H1 (cell line): ENCODE results near the gene AGPAT4. TPM values are rescaled to one million over a fixed set of nuclear protein-coding genes. Genes with fewer than 3 reads are reported as not detected.
A peak's percentile ranks its signal among the peaks of the same experiment; 100 is the strongest.

Experiments used
- CTCF ChIA-PET: fragments of 300-600 bp; sonication (Branson Sonifier 250); formaldehyde crosslinking; loops from one replicate; lab custom pipeline; 2021; ENCODE audit not compliant: partially characterized antibody; lab: Charles Lee
- POLR2A ChIA-PET: fragments of 300-600 bp; sonication (Branson Sonifier 250); formaldehyde crosslinking; loops from one replicate; lab custom pipeline; 2021; ENCODE audit warnings: inconsistent platforms; ENCODE audit not compliant: partially characterized antibody; lab: Charles Lee
- DNase-seq, 2 experiments: peaks; one replicate each; pipeline versions ENCODE4 v3.0.0 to v3.0.0-alpha.2; 2010 to 2022; ENCODE audit warnings: low spot score in 2 of 2, low read depth in 1 of 2, mixed read lengths in 1 of 2
- FAIRE-seq: peaks from 2 replicates; lab custom pipeline; 2011; peaks lifted over from hg19 to GRCh38; lab: Jason Lieb, UNC
- H2AFZ ChIP-seq: 2 replicates; pipeline ENCODE4 v1.8.1; 2012; ENCODE audit warnings: low read length, inconsistent platforms
- H2AK5ac ChIP-seq: 2 replicates; pipeline ENCODE4 v1.6.1; 2013; ENCODE audit warnings: low read depth, low read length
- H2BK120ac ChIP-seq: replicated peaks from 2 replicates; pipeline ENCODE3; 2013; ENCODE audit warnings: low read depth, low read length, inconsistent platforms
- H2BK12ac ChIP-seq: 2 replicates; pipeline ENCODE4 v1.6.1; 2013; ENCODE audit warnings: low read depth, low read length
- H2BK15ac ChIP-seq: 2 replicates; pipeline ENCODE4 v1.6.1; 2013; ENCODE audit warnings: low read length
- H2BK20ac ChIP-seq: 2 replicates; pipeline ENCODE4 v1.6.1; 2013; ENCODE audit warnings: low read length
- H2BK5ac ChIP-seq: 2 replicates; pipeline ENCODE4 v1.6.1; 2013; ENCODE audit warnings: low read depth, low read length
- H3K14ac ChIP-seq: 2 replicates; pipeline ENCODE4 v1.6.1; 2013; ENCODE audit warnings: inconsistent platforms; ENCODE audit not compliant: insufficient read length
- H3K18ac ChIP-seq: 2 replicates; pipeline ENCODE4 v1.6.1; 2013; ENCODE audit warnings: low read length; ENCODE audit errors: extremely low read depth
- H3K23ac ChIP-seq: 2 replicates; pipeline ENCODE4 v1.6.1; 2013; ENCODE audit warnings: inconsistent platforms; ENCODE audit not compliant: insufficient read length
- H3K23me2 ChIP-seq: 2 replicates; pipeline ENCODE4 v1.6.1; 2013; ENCODE audit warnings: low read depth, low read length
- H3K27ac ChIP-seq: 2 replicates; pipeline ENCODE4 v1.6.1; 2011; ENCODE audit warnings: low read depth, low read length, inconsistent platforms
- H3K27me3 ChIP-seq, 4 experiments: replicated peaks in 1 of 4; 1 replicate in 1 of 4; 2 replicates in 3 of 4; pipeline versions ENCODE4 v1.6.1 to v1.8.1; 2011 to 2013; ENCODE audit warnings: low read length in 3 of 4, mild to moderate bottlenecking in 3 of 4, inconsistent platforms in 2 of 4, mixed read lengths in 2 of 4, moderate library complexity in 1 of 4; ENCODE audit not compliant: control insufficient read depth in 3 of 4, insufficient read depth in 3 of 4; ENCODE audit errors: extremely low read depth in 1 of 4
- H3K36me3 ChIP-seq, 4 experiments: 2 replicates each; pipeline versions ENCODE4 v1.6.1 to v1.8.1; 2011 to 2013; ENCODE audit warnings: mild to moderate bottlenecking in 4 of 4, low read length in 3 of 4, moderate library complexity in 2 of 4, control low read depth in 1 of 4, inconsistent platforms in 1 of 4; ENCODE audit not compliant: insufficient read depth in 4 of 4, control insufficient read depth in 2 of 4
- H3K4ac ChIP-seq: replicated peaks from 2 replicates; pipeline ENCODE3; 2013; ENCODE audit warnings: low read length, low read depth, mixed read lengths, inconsistent platforms; ENCODE audit not compliant: insufficient read length
- H3K4me1 ChIP-seq, 4 experiments: replicated peaks in 1 of 4; 1 replicate in 1 of 4; 2 replicates in 3 of 4; pipeline versions ENCODE4 v1.6.1 to v1.8.1; 2011 to 2013; ENCODE audit warnings: low read length in 3 of 4, inconsistent platforms in 2 of 4, mixed read lengths in 1 of 4; ENCODE audit not compliant: insufficient read depth in 4 of 4, control insufficient read depth in 3 of 4
- H3K4me2 ChIP-seq, 2 experiments: 2 replicates each; pipeline versions ENCODE4 v1.6.1 to v1.8.1; 2011 to 2013; ENCODE audit warnings: low read depth in 2 of 2, low read length in 2 of 2, control low read depth in 1 of 2, inconsistent platforms in 1 of 2, mild to moderate bottlenecking in 1 of 2; ENCODE audit not compliant: insufficient read depth in 1 of 2
- H3K4me3 ChIP-seq, 4 experiments: fragments of 200-600, 300-600 bp in 1 of 4; sonication (generic), shearing (Covaris generic), sonication (Bioruptor Twin) in 1 of 4; 2 replicates each; pipeline versions ENCODE4 v1.5.1 to v1.8.1; 2011 to 2016; ENCODE audit warnings: low read length in 4 of 4, low read depth in 3 of 4, control low read depth in 2 of 4, inconsistent platforms in 2 of 4, mild to moderate bottlenecking in 2 of 4, mixed read lengths in 1 of 4, moderate library complexity in 1 of 4; ENCODE audit not compliant: insufficient read depth in 2 of 4; ENCODE audit errors: extremely low read depth in 1 of 4
- H3K56ac ChIP-seq: replicated peaks from 2 replicates; pipeline ENCODE3; 2013; ENCODE audit warnings: low read depth, mild to moderate bottlenecking, mixed read lengths, low read length, inconsistent platforms; ENCODE audit not compliant: insufficient read length
- H3K79me1 ChIP-seq: 2 replicates; pipeline ENCODE4 v1.6.1; 2013; ENCODE audit warnings: low read depth, low read length, control low read depth
- H3K79me2 ChIP-seq, 2 experiments: 2 replicates each; pipeline versions ENCODE4 v1.6.1 to v1.8.1; 2012 to 2013; ENCODE audit warnings: low read length in 2 of 2, mild to moderate bottlenecking in 2 of 2, inconsistent platforms in 1 of 2; ENCODE audit not compliant: insufficient read depth in 2 of 2, control insufficient read depth in 1 of 2
- H3K9ac ChIP-seq, 4 experiments: replicated peaks in 1 of 4; 1 replicate in 1 of 4; 2 replicates in 3 of 4; pipeline versions ENCODE4 v1.6.1 to v1.8.1; 2011 to 2013; ENCODE audit warnings: low read depth in 3 of 4, low read length in 3 of 4, control low read depth in 2 of 4, mild to moderate bottlenecking in 2 of 4, moderate library complexity in 2 of 4, inconsistent platforms in 1 of 4; ENCODE audit errors: extremely low read depth in 1 of 4
- H3K9me3 ChIP-seq, 2 experiments: 2 replicates each; pipeline versions ENCODE4 v1.6.1 to v1.8.1; 2012 to 2013; ENCODE audit warnings: mild to moderate bottlenecking in 2 of 2, moderate library complexity in 2 of 2, control low read depth in 1 of 2, inconsistent platforms in 1 of 2, low read depth in 1 of 2, low read length in 1 of 2, mixed read lengths in 1 of 2; ENCODE audit not compliant: insufficient read depth in 2 of 2
- H4K20me1 ChIP-seq, 2 experiments: replicated peaks in 1 of 2; 2 replicates each; pipeline versions ENCODE3 to v1.8.1; 2011 to 2013; ENCODE audit warnings: inconsistent platforms in 2 of 2, low read length in 2 of 2, mild to moderate bottlenecking in 1 of 2; ENCODE audit not compliant: insufficient read depth in 2 of 2, control insufficient read depth in 1 of 2
- H4K5ac ChIP-seq: 2 replicates; pipeline ENCODE4 v1.6.1; 2013; ENCODE audit warnings: low read length, low read depth, mixed read lengths, inconsistent platforms; ENCODE audit not compliant: insufficient read length
- H4K8ac ChIP-seq: 2 replicates; pipeline ENCODE4 v1.8.0; 2013; ENCODE audit warnings: mild to moderate bottlenecking, moderate library complexity, low read length, inconsistent platforms; ENCODE audit not compliant: insufficient read depth; ENCODE audit errors: extremely low read depth
- H4K91ac ChIP-seq: replicated peaks from 2 replicates; pipeline ENCODE3; 2013; ENCODE audit warnings: low read length, mixed read lengths, inconsistent platforms; ENCODE audit not compliant: insufficient read length
- ATF3 ChIP-seq: IDR thresholded peaks from 2 replicates; pipeline ENCODE4 v1.6.1; 2011; ENCODE audit warnings: low read depth, mild to moderate bottlenecking, low read length; ENCODE audit not compliant: insufficient read depth
- BRCA1 ChIP-seq: IDR thresholded peaks from 2 replicates; pipeline ENCODE4 v1.6.1; 2012; ENCODE audit warnings: low read depth, low read length, improper control_type of control experiment
- CBX8 ChIP-seq: fragments of 300-800, 300-1000 bp; sonication (generic); IDR thresholded peaks from 2 replicates; pipeline ENCODE4 v1.7.1; 2016; ENCODE audit warnings: low read depth, low read length, borderline replicate concordance
- SIN3A ChIP-seq, 2 experiments: IDR thresholded peaks in 1 of 2; conservative IDR thresholded peaks in 1 of 2; 2 replicates each; pipeline ENCODE4 v1.6.1; 2011 to 2012; ENCODE audit warnings: low read length in 2 of 2, improper control_type of control experiment in 1 of 2, low read depth in 1 of 2, mild to moderate bottlenecking in 1 of 2
- WGBS, 2 experiments: shearing (Covaris generic) in 1 of 2; methylation state at CpG; one replicate each; pipeline versions ENCODE4 v1.1.6 to v1.1.7; 2013 to 2015; ENCODE audit warnings: low lambda C conversion rate in 2 of 2, mixed read lengths in 2 of 2, inconsistent platforms in 1 of 2, low coverage in 1 of 2, missing lambda C conversion rate in 1 of 2; ENCODE audit not compliant: insufficient replicate concordance in 2 of 2, insufficient coverage in 1 of 2, insufficient read length in 1 of 2; ENCODE audit errors: extremely low coverage in 1 of 2, missing lambda C conversion rate in 1 of 2; 5-methylcytosine and 5-hydroxymethylcytosine counted together
- polyA plus RNA-seq, 7 experiments: library from polyadenylated mRNA; depleted of rRNA in 3 of 7; stranded (reverse) in 5 of 7; unstranded in 2 of 7; fragments of >200 nt in 5 of 7; fragments of 200-250 nt in 2 of 7; gene quantifications; 1 replicate in 5 of 7; 2 replicates in 1 of 7; 4 replicates in 1 of 7; pipeline versions ENCODE4 v1.2.1 to v1.2.3, GENCODE V29; 2011 to 2013; ENCODE audit warnings: missing spikeins in 2 of 7, mixed read lengths in 2 of 7
- total RNA-seq: library from RNA; stranded (reverse); fragmentation: NEBNext Ultra II Directional; extraction: Animal tissue kit (Norgen Biotek cat#: 25700); gene quantifications from 2 replicates; pipeline ENCODE4 v1.2.1, GENCODE V29; 2021

AGPAT4 gene
- total and polyA plus RNA-seq, 2 of the 8 experiments (the other 6 are each of a cell fraction or from before 2014, with no cell fraction given): 13.5 to 23.8 TPM

- Histone ChIP-seq H3K4ac (no peak overlapping the region), H3K14ac (no peak overlapping the region), H4K8ac (no peak overlapping the region), H2BK5ac (no peak overlapping the region), H3K4me3 (no peak overlapping the region), H4K5ac (no peak overlapping the region), H2BK20ac (no peak overlapping the region), H3K23ac (no peak overlapping the region), H2AK5ac (no peak overlapping the region), H2BK12ac (no peak overlapping the region), H3K79me1 (peaks cover 11% of the 10 kb centered on the region; the same call in 1 of the 2 replicates), H3K27ac (no peak overlapping the region), H2BK15ac (no peak overlapping the region), H4K91ac (no peak overlapping the region), H3K36me3 (0 out of 8 replicates have a peak, but pooled peaks cover 0 to 4% (median 0%) of the 10 kb centered on the region in 4 experiments), H3K4me1 (peaks cover 2 to 21% (median 8%) of the 10 kb centered on the region in 4 experiments; a peak in 5 of 7 replicates), H2AFZ (no peak overlapping the region), H3K18ac (no peak overlapping the region), H3K9ac (no peak overlapping the region), H3K23me2 (no peaks in the 10 kb centered on the region), H3K27me3 (no peaks in the 10 kb centered on the region), H4K20me1 (peaks cover 7 to 18% of the 10 kb centered on the region in 2 experiments), H2BK120ac (no peak overlapping the region), H3K9me3 (no peaks in the 10 kb centered on the region), H3K79me2 (peaks cover 0 to 88% of the 10 kb centered on the region in 2 experiments; a peak in 3 of 4 replicates), H3K56ac (no peak overlapping the region), H3K4me2 (no peak overlapping the region)
- DNase-seq (peak in 1 of 2 experiments; percentile 39), FAIRE-seq (no peak)
- CTCF ChIA-PET: interaction anchor here (0.8 to 1.6 kb wide), 3 partner anchors 10 to 12 kb away, joined by 3 to 9 read pairs (median 4); no protein-coding TSS in a partner anchor
- 90% methylated on average over 10 of the region's 10 CpGs; no CpG with 5 or more reads in 1 of the 2 experiments for WGBS, 2 experiments
- POLR2A ChIA-PET: interaction anchor here (2.7 kb wide), 1 partner anchor 31 kb away, joined by 13 read pairs; the partner anchor contains the start of gene AGPAT4
- TF ChIP-seq SIN3A (conservative IDR thresholded peaks at IDR 0.05 in 1 of 2, IDR thresholded peaks at IDR 0.05 in 1 of 2; ENCODE audit: low read depth in 1 of 2, low read length in 2 of 2) (no peak), ATF3 (no peak), CBX8 (no peak), BRCA1 (no peak)
Observed at GRCh38 chr6:161242113-161242512, 31.7 kb downstream of the AGPAT4 start.
